IMR-90 (cell line): ENCODE measurements around the gene CDS2. TPM values are rescaled to one million over a fixed set of nuclear protein-coding genes. Genes with fewer than 3 reads are reported as not detected.

ENCODE experiments used
- ATAC-seq: fragments of 200-7000 bp; cut with Tn5 transposase; 2 replicates; pipeline ENCODE4 v1.9.1; 2020; ENCODE audit warnings: low read depth, mild to moderate bottlenecking, moderate library complexity
- BruUV-seq: library from RNA; stranded (reverse); fragments of 400-500 nt; replicated peaks from 2 replicates; lab custom pipeline; 2021; lab: Mats Ljungman, UMichigan
- CTCF ChIA-PET: fragments of 300-600 bp; formaldehyde crosslinking; extraction: SDS; loops from one replicate; lab custom pipeline; 2021; ENCODE audit warnings: antibody characterized with exemption; lab: Yijun Ruan, JAX
- POLR2A ChIA-PET: fragments of 300-600 bp; sonication (Branson Sonifier 250); formaldehyde crosslinking; loops from one replicate; lab custom pipeline; 2022; ENCODE audit warnings: antibody characterized with exemption; ENCODE audit not compliant: unreplicated experiment; lab: Charles Lee
- DNase-seq: peaks from one replicate; pipeline ENCODE4 v3.0.0; 2013
- H2AFZ ChIP-seq: replicated peaks from 2 replicates; pipeline ENCODE3; 2013; ENCODE audit warnings: low read length, mild to moderate bottlenecking; ENCODE audit not compliant: poor library complexity
- H2AK5ac ChIP-seq: 2 replicates; pipeline ENCODE4 v1.6.1; 2013; ENCODE audit warnings: low read depth, low read length, inconsistent platforms
- H2AK9ac ChIP-seq: replicated peaks from 2 replicates; pipeline ENCODE3; 2013; ENCODE audit warnings: mild to moderate bottlenecking, low read depth, low read length, moderate library complexity; ENCODE audit not compliant: poor library complexity
- H2BK120ac ChIP-seq: 2 replicates; pipeline ENCODE4 v1.6.1; 2013; ENCODE audit warnings: low read depth, low read length, inconsistent platforms
- H2BK15ac ChIP-seq: 3 replicates; pipeline ENCODE4 v1.6.1; 2013; ENCODE audit warnings: low read depth, low read length, inconsistent platforms
- H2BK20ac ChIP-seq: 2 replicates; pipeline ENCODE4 v1.6.1; 2013; ENCODE audit warnings: low read depth, mild to moderate bottlenecking, inconsistent platforms, low read length, moderate library complexity
- H2BK5ac ChIP-seq: 2 replicates; pipeline ENCODE4 v1.6.1; 2013; ENCODE audit warnings: mild to moderate bottlenecking, low read depth, low read length, inconsistent platforms; ENCODE audit not compliant: poor library complexity, severe bottlenecking
- H3K14ac ChIP-seq: replicated peaks from 2 replicates; pipeline ENCODE4 v1.6.1; 2013; ENCODE audit warnings: low read depth, low read length, inconsistent platforms
- H3K18ac ChIP-seq: 2 replicates; pipeline ENCODE4 v1.6.1; 2013; ENCODE audit warnings: low read depth, low read length, control low read depth
- H3K23ac ChIP-seq: 2 replicates; pipeline ENCODE4 v1.6.1; 2013; ENCODE audit warnings: low read depth, low read length, inconsistent platforms
- H3K27ac ChIP-seq: 2 replicates; pipeline ENCODE4 v1.5.1; 2013; ENCODE audit warnings: mild to moderate bottlenecking, control low read depth, low read length; ENCODE audit not compliant: insufficient read depth
- H3K27me3 ChIP-seq: 2 replicates; pipeline ENCODE4 v1.6.1; 2013; ENCODE audit warnings: low read length; ENCODE audit not compliant: control insufficient read depth, insufficient read depth
- H3K36me3 ChIP-seq: 2 replicates; pipeline ENCODE4 v1.6.1; 2013; ENCODE audit warnings: low read length, mixed read lengths; ENCODE audit not compliant: control insufficient read depth, insufficient read depth
- H3K4ac ChIP-seq: 2 replicates; pipeline ENCODE4 v1.6.1; 2013; ENCODE audit warnings: low read depth, low read length, inconsistent platforms
- H3K4me1 ChIP-seq: 2 replicates; pipeline ENCODE4 v1.6.1; 2013; ENCODE audit warnings: low read length, mixed read lengths; ENCODE audit not compliant: control insufficient read depth, insufficient read depth
- H3K4me2 ChIP-seq: 2 replicates; pipeline ENCODE4 v1.6.1; 2013; ENCODE audit warnings: low read depth, mild to moderate bottlenecking, control low read depth, low read length, moderate library complexity
- H3K4me3 ChIP-seq: 2 replicates; pipeline ENCODE4 v1.5.1; 2013; ENCODE audit warnings: low read depth, mild to moderate bottlenecking, control low read depth, low read length, moderate library complexity; ENCODE audit not compliant: insufficient read depth
- H3K56ac ChIP-seq: 2 replicates; pipeline ENCODE4 v1.6.1; 2013; ENCODE audit warnings: low read length, inconsistent platforms; ENCODE audit not compliant: insufficient read depth; ENCODE audit errors: extremely low read depth
- H3K79me1 ChIP-seq, 2 experiments: 2 replicates each; pipeline ENCODE4 v1.6.1; 2013; ENCODE audit warnings: low read length in 2 of 2, inconsistent platforms in 1 of 2, low read depth in 1 of 2
- H3K9ac ChIP-seq: 2 replicates; pipeline ENCODE4 v1.6.1; 2013; ENCODE audit warnings: low read depth, low read length, control low read depth
- H3K9me1 ChIP-seq: 2 replicates; pipeline ENCODE4 v1.6.1; 2013; ENCODE audit warnings: low read length, inconsistent platforms; ENCODE audit not compliant: insufficient read depth
- H3K9me3 ChIP-seq: 2 replicates; pipeline ENCODE4 v1.6.1; 2013; ENCODE audit warnings: low read length; ENCODE audit not compliant: control insufficient read depth, insufficient read depth
- H4K20me1 ChIP-seq: 2 replicates; pipeline ENCODE4 v1.6.1; 2013; ENCODE audit warnings: low read length, inconsistent platforms; ENCODE audit not compliant: insufficient read depth
- H4K5ac ChIP-seq: 2 replicates; pipeline ENCODE4 v1.6.1; 2013; ENCODE audit warnings: mild to moderate bottlenecking, low read depth, low read length, control low read depth
- H4K8ac ChIP-seq, 2 experiments: 2 replicates each; pipeline ENCODE4 v1.6.1; 2013; ENCODE audit warnings: low read depth in 2 of 2, low read length in 2 of 2, control low read depth in 1 of 2, inconsistent platforms in 1 of 2
- H4K91ac ChIP-seq: 2 replicates; pipeline ENCODE4 v1.6.1; 2013; ENCODE audit warnings: low read depth, low read length, inconsistent platforms; ENCODE audit not compliant: insufficient read depth
- BHLHE40 ChIP-seq: fragments of 150-350 bp; IDR thresholded peaks from 2 replicates; pipeline ENCODE4 v1.6.1; 2016; ENCODE audit warnings: mild to moderate bottlenecking, low read depth, low read length
- CHD1 ChIP-seq: IDR thresholded peaks from 2 replicates; pipeline ENCODE4 v1.6.1; 2012; ENCODE audit warnings: low read depth, low read length, improper control_type of control experiment
- CTCF ChIP-seq: conservative IDR thresholded peaks from 2 replicates; pipeline ENCODE4 v1.5.1; 2012; ENCODE audit warnings: mild to moderate bottlenecking, low read depth, low read length, improper control_type of control experiment
- ELK1 ChIP-seq: fragments of 150-350 bp; IDR thresholded peaks from 2 replicates; pipeline ENCODE4 v1.6.1; 2016; ENCODE audit warnings: low read depth, mild to moderate bottlenecking, low read length, moderate library complexity, borderline replicate concordance
- NFE2L2 ChIP-seq: fragments of 150-350 bp; IDR thresholded peaks from 2 replicates; pipeline ENCODE4 v1.6.1; 2016; ENCODE audit warnings: low read depth, mild to moderate bottlenecking, low read length
- RCOR1 ChIP-seq: IDR thresholded peaks from 2 replicates; pipeline ENCODE4 v1.6.1; 2012; ENCODE audit warnings: mild to moderate bottlenecking, low read length, improper control_type of control experiment; ENCODE audit not compliant: insufficient replicate concordance
- RFX5 ChIP-seq: IDR thresholded peaks from 2 replicates; pipeline ENCODE4 v1.8.0; 2012; ENCODE audit warnings: low read depth, mild to moderate bottlenecking, low read length, moderate library complexity
- USF2 ChIP-seq: fragments of 150-350 bp; IDR thresholded peaks from 2 replicates; pipeline ENCODE4 v1.6.1; 2017; ENCODE audit warnings: mild to moderate bottlenecking, antibody characterized with exemption, low read length, low read depth
- WGBS, 2 experiments: methylation state at CpG; one replicate each; pipeline versions ENCODE4 v1.1.5 to v1.1.7; 2013; ENCODE audit warnings: missing lambda C conversion rate in 2 of 2; ENCODE audit not compliant: insufficient read length in 1 of 2; ENCODE audit errors: extremely low coverage in 2 of 2; 5-methylcytosine and 5-hydroxymethylcytosine counted together
- dilution Hi-C: fragments of 300-500 bp; cut with HindIII; formaldehyde crosslinking; loops from one replicate; pipeline ENCODE4 v1.14.3; 2018; ENCODE audit warnings: low sequenced_read_pairs; ENCODE audit not compliant: unreplicated experiment
- in situ Hi-C: fragments of 300-500 bp; cut with MboI; formaldehyde crosslinking; loops from 3 replicates; pipeline ENCODE4 v1.14.3; 2019; ENCODE audit warnings: low sequenced_read_pairs, inconsistent platforms, mixed read lengths
- intact Hi-C: fragments of 100-400 bp; cut with micrococcal nuclease; formaldehyde crosslinking; loops from 2 replicates; pipeline ENCODE4 v1.10.0; 2022
- polyA plus RNA-seq, 3 experiments: library from polyadenylated mRNA; depleted of rRNA; stranded (reverse); fragments of >200 nt; gene quantifications; 2 replicates each; pipeline ENCODE4 v1.2.3, GENCODE V29; 2012; ENCODE audit warnings: low replicate concordance in 1 of 3
- total RNA-seq: library from RNA; depleted of rRNA; stranded (reverse); fragments of >200 nt; gene quantifications from 2 replicates; pipeline ENCODE4 v1.2.3, GENCODE V29; 2012

CDS2 gene
- total and polyA plus RNA-seq, 2 of the 4 experiments (the other 2 are of a cell fraction) = 17.0 to 47.1 TPM

- Histone ChIP-seq H3K27ac (no peak overlapping the region), H3K4me2 (no peak overlapping the region), H3K14ac (no peak overlapping the region), H3K56ac (no peak overlapping the region), H3K4ac (no peak overlapping the region), H2BK15ac (no peak overlapping the region), H4K8ac (no peak overlapping the region), H3K4me1 (peaks cover 7% of the 10 kb centered on the region), H4K91ac (no peak overlapping the region), H3K9me1 (peaks cover 10% of the 10 kb centered on the region), H3K23ac (no peak overlapping the region), H2BK5ac (no peak overlapping the region), H3K9ac (no peak overlapping the region), H3K36me3 (0 out of 2 replicates have a peak, but pooled peaks cover 1% of the 10 kb centered on the region), H2AFZ (no peak overlapping the region), H3K79me1 (no peaks in the 10 kb centered on the region), H4K5ac (no peak overlapping the region), H2BK20ac (no peak overlapping the region), H2AK9ac (no peak overlapping the region), H4K20me1 (peaks cover 3% of the 10 kb centered on the region; the same call in 1 of the 2 replicates), H2AK5ac (no peak overlapping the region), H3K27me3 (no peaks in the 10 kb centered on the region), H2BK120ac (no peak overlapping the region), H3K9me3 (no peaks in the 10 kb centered on the region), H3K4me3 (no peak overlapping the region), H3K18ac (no peak overlapping the region)
- no peak for TF ChIP-seq BHLHE40
- no peak for TF ChIP-seq NFE2L2
- no peak for TF ChIP-seq ELK1
- no peak for TF ChIP-seq RFX5
- TF ChIP-seq CTCF = no peak
- TF ChIP-seq CHD1 = no peak
- no peak for TF ChIP-seq RCOR1
- no peak for TF ChIP-seq USF2
- DNase-seq = no peak
- intact Hi-C loops (no loop called here), in situ Hi-C loops (no loop called here), dilution Hi-C loops (no loop called here)
- ChIA-PET POLR2A (no interaction called here), CTCF (interaction anchor here (3.1 kb wide), 1 partner anchor 12 kb away, joined by 13 read pairs; no protein-coding TSS in a partner anchor)
- BruUV-seq = no TSS peak
- ATAC-seq = no peak
- WGBS, 2 experiments = no CpG with 5 or more reads among the region's 4 CpGs
Measured at GRCh38 chr20:5217616-5218015, 90.8 kb downstream of the CDS2 start.
